ENCODE data around the gene FAT3.

DNA sequence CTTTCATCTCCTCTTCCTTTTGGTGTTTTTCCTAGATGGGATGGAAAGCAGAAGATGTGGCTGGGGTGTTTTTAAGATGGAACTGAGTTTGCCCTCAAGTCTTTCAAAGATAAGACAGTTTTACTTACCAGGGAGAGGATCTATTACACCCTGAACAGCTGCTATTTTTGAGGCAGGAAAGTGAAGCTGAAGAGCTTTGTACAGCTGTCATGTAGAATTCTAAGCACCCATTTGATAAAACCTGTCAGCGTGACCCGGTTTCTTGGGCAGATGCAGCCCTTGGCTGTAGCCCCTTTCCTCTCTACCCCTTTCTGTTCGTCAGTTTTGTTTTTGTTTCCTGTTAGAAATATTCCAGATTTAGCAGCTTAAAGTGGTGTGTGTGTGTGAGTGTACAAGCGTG is 35.2 kb downstream of the FAT3 start:
- TF ChIP-seq TAF1 (IDR thresholded peaks at IDR 0.05; ENCODE audit: borderline replicate concordance, low read depth, low read length) = no peak
- TF ChIP-seq POLR2A (IDR thresholded peaks at IDR 0.05; ENCODE audit: low read depth, low read length) = no peak
